H1 (cell line): Measurements from ENCODE around the gene ADGRG1. TPM values are rescaled to one million over a fixed set of nuclear protein-coding genes. Genes with fewer than 3 reads are reported as not detected.

Source experiments
- JUND ChIP-seq: IDR thresholded peaks from 2 replicates; pipeline ENCODE4 v1.6.1; 2011; ENCODE audit warnings: mild to moderate bottlenecking, improper control_type of control experiment, low read length
- polyA plus RNA-seq, 7 experiments: library from polyadenylated mRNA; depleted of rRNA in 3 of 7; stranded (reverse) in 5 of 7; unstranded in 2 of 7; fragments of >200 nt in 5 of 7; fragments of 200-250 nt in 2 of 7; gene quantifications; 1 replicate in 5 of 7; 2 replicates in 1 of 7; 4 replicates in 1 of 7; pipeline versions ENCODE4 v1.2.1 to v1.2.3, GENCODE V29; 2011 to 2013; ENCODE audit warnings: missing spikeins in 2 of 7, mixed read lengths in 2 of 7
- total RNA-seq: library from RNA; stranded (reverse); fragmentation: NEBNext Ultra II Directional; extraction: Animal tissue kit (Norgen Biotek cat#: 25700); gene quantifications from 2 replicates; pipeline ENCODE4 v1.2.1, GENCODE V29; 2021

Gene ADGRG1
- total and polyA plus RNA-seq, 2 of the 8 experiments (the other 6 are each of a cell fraction or from before 2014, with no cell fraction given): 1.3 to 2.6 TPM

DNA sequence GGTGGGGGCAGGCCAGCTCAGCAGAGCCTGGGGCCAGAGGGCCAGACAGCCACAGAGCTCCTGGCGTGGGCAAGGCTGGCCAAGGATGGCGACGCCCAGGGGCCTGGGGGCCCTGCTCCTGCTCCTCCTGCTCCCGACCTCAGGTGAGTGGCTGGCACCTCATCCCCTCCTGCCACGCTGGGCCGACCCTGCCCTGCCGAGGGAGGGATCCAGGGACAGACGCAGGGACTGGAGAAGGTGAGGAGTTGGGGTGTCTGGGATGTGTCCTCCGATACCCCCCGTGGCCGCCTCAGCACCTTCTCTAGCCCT is 39.8 kb downstream of the ADGRG1 start, which contains the start of gene ADGRG3 (continued):
- TF ChIP-seq JUND: no peak
